GM18519 (cell line): ENCODE results near the gene ANO10.
"Not testable (repeated sequence)": the region's sequence is repeated elsewhere in the genome, so short reads cannot be mapped to it uniquely, and the experiment has no call there.

Source experiments
- ATAC-seq: cut with Tn5 transposase; IDR thresholded peaks from one replicate; pipeline ENCODE4 v1.9.1; 2021; ENCODE audit warnings: mild to moderate bottlenecking, moderate library complexity; ENCODE audit not compliant: unreplicated experiment, low FRiP score

ANO10 gene

GRCh38 chr3:43489930-43490329, 131.9 kb downstream of the ANO10 start:
- no peak for ATAC-seq

GRCh38 chr3:43485931-43486330, 135.9 kb downstream of the ANO10 start:
- ATAC-seq = no peak

- ATAC-seq = no peak
These were observed 136.8 kb downstream of the ANO10 start for GRCh38 chr3:43484926-43485488.

- ATAC-seq = no peak
These were observed 140.4 kb downstream of the ANO10 start for GRCh38 chr3:43481375-43481774.

GRCh38 chr3:43478839-43479238, 143.0 kb downstream of the ANO10 start:
- ATAC-seq = not testable (repeated sequence)

GRCh38 chr3:43478118-43478785, 143.6 kb downstream of the ANO10 start:
- no peak for ATAC-seq

- ATAC-seq = no peak
These were observed 144.2 kb downstream of the ANO10 start for GRCh38 chr3:43477600-43477999.

GRCh38 chr3:43473737-43474136, 148.1 kb downstream of the ANO10 start:
- no peak for ATAC-seq

- no peak for ATAC-seq
These were observed 148.6 kb downstream of the ANO10 start for GRCh38 chr3:43473244-43473643.

- no peak for ATAC-seq
These were observed 153.7 kb downstream of the ANO10 start for GRCh38 chr3:43468133-43468532.

GRCh38 chr3:43465109-43465508, 156.7 kb downstream of the ANO10 start:
- no peak for ATAC-seq

- ATAC-seq = not testable (repeated sequence)
These were observed 159.2 kb downstream of the ANO10 start for GRCh38 chr3:43462566-43462965.

- no peak for ATAC-seq
These were observed 160.5 kb downstream of the ANO10 start for GRCh38 chr3:43461345-43461744.

- not testable (repeated sequence) for ATAC-seq
These were observed 164.8 kb downstream of the ANO10 start for GRCh38 chr3:43457038-43457437.

GRCh38 chr3:43455233-43455632, 166.6 kb downstream of the ANO10 start:
- no peak for ATAC-seq

- ATAC-seq = no peak
These were observed 167.8 kb downstream of the ANO10 start for GRCh38 chr3:43453981-43454380.

GRCh38 chr3:43451670-43452254, 170.0 kb downstream of the ANO10 start:
- no peak for ATAC-seq

GRCh38 chr3:43448098-43448497, 173.7 kb downstream of the ANO10 start:
- no peak for ATAC-seq

- ATAC-seq = no peak
These were observed 176.0 kb downstream of the ANO10 start for GRCh38 chr3:43445820-43446219.

- ATAC-seq = no peak
These were observed 178.9 kb downstream of the ANO10 start for GRCh38 chr3:43442872-43443395.

GRCh38 chr3:43436507-43437140, 185.2 kb downstream of the ANO10 start:
- ATAC-seq = no peak
